IMR-90 (cell line): ENCODE results near the gene BTN2A1. TPM values are rescaled to one million over a fixed set of nuclear protein-coding genes. Genes with fewer than 3 reads are reported as not detected.

Source experiments
- ATAC-seq: fragments of 200-7000 bp; cut with Tn5 transposase; 2 replicates; pipeline ENCODE4 v1.9.1; 2020; ENCODE audit warnings: low read depth, mild to moderate bottlenecking, moderate library complexity
- BruUV-seq: library from RNA; stranded (reverse); fragments of 400-500 nt; replicated peaks from 2 replicates; lab custom pipeline; 2021; lab: Mats Ljungman, UMichigan
- CTCF ChIA-PET: fragments of 300-600 bp; formaldehyde crosslinking; extraction: SDS; loops from one replicate; lab custom pipeline; 2021; ENCODE audit warnings: antibody characterized with exemption; lab: Yijun Ruan, JAX
- POLR2A ChIA-PET: fragments of 300-600 bp; sonication (Branson Sonifier 250); formaldehyde crosslinking; loops from one replicate; lab custom pipeline; 2022; ENCODE audit warnings: antibody characterized with exemption; ENCODE audit not compliant: unreplicated experiment; lab: Charles Lee
- DNase-seq: peaks from one replicate; pipeline ENCODE4 v3.0.0; 2013
- H2AFZ ChIP-seq: replicated peaks from 2 replicates; pipeline ENCODE3; 2013; ENCODE audit warnings: low read length, mild to moderate bottlenecking; ENCODE audit not compliant: poor library complexity
- H2AK5ac ChIP-seq: 2 replicates; pipeline ENCODE4 v1.6.1; 2013; ENCODE audit warnings: low read depth, low read length, inconsistent platforms
- H2AK9ac ChIP-seq: replicated peaks from 2 replicates; pipeline ENCODE3; 2013; ENCODE audit warnings: mild to moderate bottlenecking, low read depth, low read length, moderate library complexity; ENCODE audit not compliant: poor library complexity
- H2BK120ac ChIP-seq: 2 replicates; pipeline ENCODE4 v1.6.1; 2013; ENCODE audit warnings: low read depth, low read length, inconsistent platforms
- H2BK15ac ChIP-seq: 3 replicates; pipeline ENCODE4 v1.6.1; 2013; ENCODE audit warnings: low read depth, low read length, inconsistent platforms
- H2BK20ac ChIP-seq: 2 replicates; pipeline ENCODE4 v1.6.1; 2013; ENCODE audit warnings: low read depth, mild to moderate bottlenecking, inconsistent platforms, low read length, moderate library complexity
- H2BK5ac ChIP-seq: 2 replicates; pipeline ENCODE4 v1.6.1; 2013; ENCODE audit warnings: mild to moderate bottlenecking, low read depth, low read length, inconsistent platforms; ENCODE audit not compliant: poor library complexity, severe bottlenecking
- H3K14ac ChIP-seq: replicated peaks from 2 replicates; pipeline ENCODE4 v1.6.1; 2013; ENCODE audit warnings: low read depth, low read length, inconsistent platforms
- H3K18ac ChIP-seq: 2 replicates; pipeline ENCODE4 v1.6.1; 2013; ENCODE audit warnings: low read depth, low read length, control low read depth
- H3K23ac ChIP-seq: 2 replicates; pipeline ENCODE4 v1.6.1; 2013; ENCODE audit warnings: low read depth, low read length, inconsistent platforms
- H3K27ac ChIP-seq: 2 replicates; pipeline ENCODE4 v1.5.1; 2013; ENCODE audit warnings: mild to moderate bottlenecking, control low read depth, low read length; ENCODE audit not compliant: insufficient read depth
- H3K27me3 ChIP-seq: 2 replicates; pipeline ENCODE4 v1.6.1; 2013; ENCODE audit warnings: low read length; ENCODE audit not compliant: control insufficient read depth, insufficient read depth
- H3K36me3 ChIP-seq: 2 replicates; pipeline ENCODE4 v1.6.1; 2013; ENCODE audit warnings: low read length, mixed read lengths; ENCODE audit not compliant: control insufficient read depth, insufficient read depth
- H3K4ac ChIP-seq: 2 replicates; pipeline ENCODE4 v1.6.1; 2013; ENCODE audit warnings: low read depth, low read length, inconsistent platforms
- H3K4me1 ChIP-seq: 2 replicates; pipeline ENCODE4 v1.6.1; 2013; ENCODE audit warnings: low read length, mixed read lengths; ENCODE audit not compliant: control insufficient read depth, insufficient read depth
- H3K4me2 ChIP-seq: 2 replicates; pipeline ENCODE4 v1.6.1; 2013; ENCODE audit warnings: low read depth, mild to moderate bottlenecking, control low read depth, low read length, moderate library complexity
- H3K4me3 ChIP-seq: 2 replicates; pipeline ENCODE4 v1.5.1; 2013; ENCODE audit warnings: low read depth, mild to moderate bottlenecking, control low read depth, low read length, moderate library complexity; ENCODE audit not compliant: insufficient read depth
- H3K56ac ChIP-seq: 2 replicates; pipeline ENCODE4 v1.6.1; 2013; ENCODE audit warnings: low read length, inconsistent platforms; ENCODE audit not compliant: insufficient read depth; ENCODE audit errors: extremely low read depth
- H3K79me1 ChIP-seq, 2 experiments: 2 replicates each; pipeline ENCODE4 v1.6.1; 2013; ENCODE audit warnings: low read length in 2 of 2, inconsistent platforms in 1 of 2, low read depth in 1 of 2
- H3K9ac ChIP-seq: 2 replicates; pipeline ENCODE4 v1.6.1; 2013; ENCODE audit warnings: low read depth, low read length, control low read depth
- H3K9me1 ChIP-seq: 2 replicates; pipeline ENCODE4 v1.6.1; 2013; ENCODE audit warnings: low read length, inconsistent platforms; ENCODE audit not compliant: insufficient read depth
- H3K9me3 ChIP-seq: 2 replicates; pipeline ENCODE4 v1.6.1; 2013; ENCODE audit warnings: low read length; ENCODE audit not compliant: control insufficient read depth, insufficient read depth
- H4K20me1 ChIP-seq: 2 replicates; pipeline ENCODE4 v1.6.1; 2013; ENCODE audit warnings: low read length, inconsistent platforms; ENCODE audit not compliant: insufficient read depth
- H4K5ac ChIP-seq: 2 replicates; pipeline ENCODE4 v1.6.1; 2013; ENCODE audit warnings: mild to moderate bottlenecking, low read depth, low read length, control low read depth
- H4K8ac ChIP-seq, 2 experiments: 2 replicates each; pipeline ENCODE4 v1.6.1; 2013; ENCODE audit warnings: low read depth in 2 of 2, low read length in 2 of 2, control low read depth in 1 of 2, inconsistent platforms in 1 of 2
- H4K91ac ChIP-seq: 2 replicates; pipeline ENCODE4 v1.6.1; 2013; ENCODE audit warnings: low read depth, low read length, inconsistent platforms; ENCODE audit not compliant: insufficient read depth
- BHLHE40 ChIP-seq: fragments of 150-350 bp; IDR thresholded peaks from 2 replicates; pipeline ENCODE4 v1.6.1; 2016; ENCODE audit warnings: mild to moderate bottlenecking, low read depth, low read length
- CHD1 ChIP-seq: IDR thresholded peaks from 2 replicates; pipeline ENCODE4 v1.6.1; 2012; ENCODE audit warnings: low read depth, low read length, improper control_type of control experiment
- ELK1 ChIP-seq: fragments of 150-350 bp; IDR thresholded peaks from 2 replicates; pipeline ENCODE4 v1.6.1; 2016; ENCODE audit warnings: low read depth, mild to moderate bottlenecking, low read length, moderate library complexity, borderline replicate concordance
- FOS ChIP-seq: fragments of 150-350 bp; IDR thresholded peaks from 2 replicates; pipeline ENCODE4 v1.6.1; 2016; ENCODE audit warnings: low read depth, low read length
- MAFK ChIP-seq: IDR thresholded peaks from 2 replicates; pipeline ENCODE4 v1.6.1; 2012; ENCODE audit warnings: low read depth, low read length, improper control_type of control experiment
- SMC3 ChIP-seq: fragments of 150-350 bp; IDR thresholded peaks from 2 replicates; pipeline ENCODE4 v1.6.1; 2016; ENCODE audit warnings: low read depth, mild to moderate bottlenecking, antibody characterized with exemption, low read length, moderate library complexity
- WGBS, 2 experiments: methylation state at CpG; one replicate each; pipeline versions ENCODE4 v1.1.5 to v1.1.7; 2013; ENCODE audit warnings: missing lambda C conversion rate in 2 of 2; ENCODE audit not compliant: insufficient read length in 1 of 2; ENCODE audit errors: extremely low coverage in 2 of 2; 5-methylcytosine and 5-hydroxymethylcytosine counted together
- dilution Hi-C: fragments of 300-500 bp; cut with HindIII; formaldehyde crosslinking; loops from one replicate; pipeline ENCODE4 v1.14.3; 2018; ENCODE audit warnings: low sequenced_read_pairs; ENCODE audit not compliant: unreplicated experiment
- in situ Hi-C: fragments of 300-500 bp; cut with MboI; formaldehyde crosslinking; loops from 3 replicates; pipeline ENCODE4 v1.14.3; 2019; ENCODE audit warnings: low sequenced_read_pairs, inconsistent platforms, mixed read lengths
- intact Hi-C: fragments of 100-400 bp; cut with micrococcal nuclease; formaldehyde crosslinking; loops from 2 replicates; pipeline ENCODE4 v1.10.0; 2022
- polyA plus RNA-seq, 3 experiments: library from polyadenylated mRNA; depleted of rRNA; stranded (reverse); fragments of >200 nt; gene quantifications; 2 replicates each; pipeline ENCODE4 v1.2.3, GENCODE V29; 2012; ENCODE audit warnings: low replicate concordance in 1 of 3
- total RNA-seq: library from RNA; depleted of rRNA; stranded (reverse); fragments of >200 nt; gene quantifications from 2 replicates; pipeline ENCODE4 v1.2.3, GENCODE V29; 2012

Gene BTN2A1
- total and polyA plus RNA-seq, 2 of the 4 experiments (the other 2 are of a cell fraction): 13.6 to 40.2 TPM

- H3K79me1 ChIP-seq: no peaks in the 10 kb centered on the region
- no peak overlapping the region for H3K4me2 ChIP-seq
- peaks cover 3% of the 10 kb centered on the region; the same call in 1 of the 2 replicates for H3K9me3 ChIP-seq
- H3K14ac ChIP-seq: no peak overlapping the region
- no peak overlapping the region for H2AK5ac ChIP-seq
- H2BK15ac ChIP-seq: no peak overlapping the region
- H4K20me1 ChIP-seq: no peaks in the 10 kb centered on the region
- H3K36me3 ChIP-seq: no peaks in the 10 kb centered on the region
- no peak overlapping the region for H2BK120ac ChIP-seq
- H2AFZ ChIP-seq: no peak overlapping the region
- POLR2A ChIA-PET: no interaction called here
- no peak overlapping the region for H2AK9ac ChIP-seq
- TF ChIP-seq CHD1: no peak
- no peak for TF ChIP-seq MAFK
- TF ChIP-seq SMC3: no peak
- no peak for TF ChIP-seq BHLHE40
- TF ChIP-seq FOS: no peak
- TF ChIP-seq ELK1: no peak
- CTCF ChIA-PET: interaction anchor here (1.0 to 1.1 kb wide), 2 partner anchors 10 to 150 kb away, joined by 3 read pairs; no protein-coding TSS in a partner anchor
- intact Hi-C loops (no loop called here), in situ Hi-C loops (no loop called here), dilution Hi-C loops (no loop called here)
- 83% methylated on average over 1 of the region's 5 CpGs; no CpG with 5 or more reads in 1 of the 2 experiments for WGBS, 2 experiments
- H4K5ac ChIP-seq: no peak overlapping the region
- no peak overlapping the region for H4K8ac ChIP-seq
- no peaks in the 10 kb centered on the region for H3K4me1 ChIP-seq
- H3K18ac ChIP-seq: no peak overlapping the region
- no peak overlapping the region for H3K27ac ChIP-seq
- no peak for ATAC-seq
- no peaks in the 10 kb centered on the region for H3K9me1 ChIP-seq
- no peak overlapping the region for H3K9ac ChIP-seq
- no peak overlapping the region for H3K4me3 ChIP-seq
- no TSS peak for BruUV-seq
- no peak overlapping the region for H2BK5ac ChIP-seq
- DNase-seq: no peak
- H2BK20ac ChIP-seq: no peak overlapping the region
- no peak overlapping the region for H3K23ac ChIP-seq
- no peak overlapping the region for H3K4ac ChIP-seq
- H3K27me3 ChIP-seq: peaks cover 6% of the 10 kb centered on the region
- H3K56ac ChIP-seq: no peak overlapping the region
- H4K91ac ChIP-seq: no peak overlapping the region
These were observed 33.8 kb downstream of the BTN2A1 start for GRCh38 chr6:26491604-26492003.
